Measurements from ENCODE around the gene UNC5C.

DNA sequence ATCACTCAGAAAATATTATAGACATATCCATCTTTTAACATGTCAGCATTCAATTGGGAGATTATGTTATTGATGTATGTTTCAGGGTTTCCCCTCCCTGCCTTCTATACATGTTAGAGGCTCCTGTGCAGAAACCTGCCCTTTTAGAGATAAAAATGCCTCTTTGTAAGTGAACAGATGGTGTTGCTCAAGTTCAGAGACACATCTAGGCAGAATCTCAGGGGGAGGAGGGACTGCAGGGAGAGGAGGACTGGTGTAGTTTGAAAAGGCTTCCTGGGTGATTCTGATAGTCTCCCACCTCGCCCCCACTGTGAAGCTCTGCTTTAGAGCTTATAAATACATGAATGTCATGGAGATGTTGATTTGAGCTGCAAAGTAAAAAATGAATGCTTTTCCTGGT, 12.0 kb upstream of the UNC5C start:
- TF ChIP-seq, protein P1, sequence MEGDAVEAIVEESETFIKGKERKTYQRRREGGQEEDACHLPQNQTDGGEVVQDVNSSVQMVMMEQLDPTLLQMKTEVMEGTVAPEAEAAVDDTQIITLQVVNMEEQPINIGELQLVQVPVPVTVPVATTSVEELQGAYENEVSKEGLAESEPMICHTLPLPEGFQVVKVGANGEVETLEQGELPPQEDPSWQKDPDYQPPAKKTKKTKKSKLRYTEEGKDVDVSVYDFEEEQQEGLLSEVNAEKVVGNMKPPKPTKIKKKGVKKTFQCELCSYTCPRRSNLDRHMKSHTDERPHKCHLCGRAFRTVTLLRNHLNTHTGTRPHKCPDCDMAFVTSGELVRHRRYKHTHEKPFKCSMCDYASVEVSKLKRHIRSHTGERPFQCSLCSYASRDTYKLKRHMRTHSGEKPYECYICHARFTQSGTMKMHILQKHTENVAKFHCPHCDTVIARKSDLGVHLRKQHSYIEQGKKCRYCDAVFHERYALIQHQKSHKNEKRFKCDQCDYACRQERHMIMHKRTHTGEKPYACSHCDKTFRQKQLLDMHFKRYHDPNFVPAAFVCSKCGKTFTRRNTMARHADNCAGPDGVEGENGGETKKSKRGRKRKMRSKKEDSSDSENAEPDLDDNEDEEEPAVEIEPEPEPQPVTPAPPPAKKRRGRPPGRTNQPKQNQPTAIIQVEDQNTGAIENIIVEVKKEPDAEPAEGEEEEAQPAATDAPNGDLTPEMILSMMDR (IDR thresholded peaks at IDR 0.05; ENCODE audit: control extremely low read depth in 1 of 3, insufficient read depth in 1 of 3, low read depth in 1 of 3, low read length in 3 of 3), result no peak
- no peak for TF ChIP-seq SIN3A (conservative IDR thresholded peaks at IDR 0.05 in 1 of 2, IDR thresholded peaks at IDR 0.05 in 1 of 2; ENCODE audit: low read depth in 1 of 2, low read length in 2 of 2)
- TF ChIP-seq HDAC2 (IDR thresholded peaks at IDR 0.05; ENCODE audit: borderline replicate concordance in 1 of 2, low read depth in 2 of 2, low read length in 2 of 2), result no peak
- TF ChIP-seq, protein P2, sequence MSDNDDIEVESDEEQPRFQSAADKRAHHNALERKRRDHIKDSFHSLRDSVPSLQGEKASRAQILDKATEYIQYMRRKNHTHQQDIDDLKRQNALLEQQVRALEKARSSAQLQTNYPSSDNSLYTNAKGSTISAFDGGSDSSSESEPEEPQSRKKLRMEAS (IDR thresholded peaks at IDR 0.05), result no peak
- TF ChIP-seq TCF12 (IDR thresholded peaks at IDR 0.05; ENCODE audit: low read depth, low read length), result no peak
- TF ChIP-seq TEAD4 (IDR thresholded peaks at IDR 0.05; ENCODE audit: low read depth, low read length), result no peak
- no peak for TF ChIP-seq POLR2AphosphoS5 (IDR thresholded peaks at IDR 0.05; ENCODE audit: low read depth, low read length)
- TF ChIP-seq YY1 (IDR thresholded peaks at IDR 0.05; ENCODE audit: low read depth, low read length), result no peak
- no peak for TF ChIP-seq ZNF274 (IDR thresholded peaks at IDR 0.05; ENCODE audit: borderline replicate concordance, extremely low read depth, low read length)
- no peak for TF ChIP-seq EZH2 (IDR thresholded peaks at IDR 0.05; ENCODE audit: low read depth, low read length, severe bottlenecking)
- TF ChIP-seq HDAC6 (IDR thresholded peaks at IDR 0.05; ENCODE audit: low read depth, low read length), result no peak
- TF ChIP-seq RBBP5 (IDR thresholded peaks at IDR 0.05; ENCODE audit: borderline replicate concordance, low read depth, low read length), result no peak
